HEK293T (cell line): ENCODE results near the gene MACROD2.

Experiments
- ARNT ChIP-seq: fragments of 450-650 bp; IDR thresholded peaks from 2 replicates; pipeline ENCODE4 v1.6.1; 2017; ENCODE audit warnings: mild to moderate bottlenecking
- CTBP1 ChIP-seq: fragments of 450-650 bp; IDR thresholded peaks from 2 replicates; pipeline ENCODE4 v1.6.1; 2016; ENCODE audit warnings: borderline replicate concordance
- L3MBTL2 ChIP-seq: fragments of 450-650 bp; conservative IDR thresholded peaks from 2 replicates; pipeline ENCODE4 v1.6.1; 2016; ENCODE audit warnings: mild to moderate bottlenecking
- NFRKB ChIP-seq: fragments of 450-650 bp; IDR thresholded peaks from 2 replicates; pipeline ENCODE4 v1.6.1; 2016; ENCODE audit warnings: mild to moderate bottlenecking, moderate library complexity
- SP1 ChIP-seq: fragments of 450-650 bp; IDR thresholded peaks from 2 replicates; pipeline ENCODE4 v1.6.1; 2017

- TF ChIP-seq ARNT, result no peak
- no peak for TF ChIP-seq NFRKB
- no peak for TF ChIP-seq L3MBTL2
- no peak for TF ChIP-seq CTBP1
- no peak for TF ChIP-seq SP1
Observed at GRCh38 chr20:14830466-14830865, 835.1 kb downstream of the MACROD2 start.
